Gastroesophageal sphincter (tissue), 3 donors: ENCODE measurements around the gene BPHL.

Source experiments
- CTCF ChIP-seq, 4 experiments: fragments of 200-600 bp in 2 of 4; fragments of 450-650 bp in 2 of 4; sonication (generic) in 1 of 4; IDR thresholded peaks; one replicate each; pipeline ENCODE4 v1.5.1; 2017 to 2019; ENCODE audit warnings: antibody characterized with exemption in 4 of 4, mild to moderate bottlenecking in 2 of 4, moderate library complexity in 2 of 4
- EP300 ChIP-seq: sonication (generic); formaldehyde crosslinking; IDR thresholded peaks from one replicate; pipeline ENCODE4 v1.6.1; 2017; ENCODE audit warnings: antibody characterized with exemption, mild to moderate bottlenecking

- TF ChIP-seq EP300 (no peak), CTCF (IDR thresholded peaks at IDR 0.05) (no peak)
These were observed 33.4 kb upstream of the BPHL start for GRCh38 chr6:3085074-3085473.
